HS-5 (cell line): ENCODE measurements around the gene POLR2L.

ENCODE experiments used
- DNase-seq: peaks from one replicate; pipeline ENCODE4 v3.0.0-alpha.2; 2012; ENCODE audit warnings: low read depth

POLR2L gene

DNA sequence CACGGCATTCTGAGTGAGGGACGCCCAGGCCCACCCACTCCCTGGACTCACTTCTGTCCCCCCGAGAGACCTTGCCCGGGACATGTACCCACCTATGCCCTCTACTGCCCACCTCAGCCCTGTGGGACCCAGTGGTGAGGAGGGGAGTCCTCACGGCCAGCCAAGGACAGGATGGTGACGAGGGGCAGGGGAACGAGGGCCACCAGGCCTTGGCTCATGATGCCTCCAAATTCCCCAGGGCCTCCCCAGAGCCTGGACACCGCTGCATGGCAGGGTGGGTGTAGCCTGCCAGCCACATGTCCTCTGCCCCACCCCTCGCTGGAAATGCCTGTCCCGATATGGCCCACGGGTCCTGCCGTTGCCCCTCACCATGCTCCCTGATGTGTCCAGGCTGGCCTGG is 26.5 kb upstream of the POLR2L start:
- DNase-seq = no peak

DNA sequence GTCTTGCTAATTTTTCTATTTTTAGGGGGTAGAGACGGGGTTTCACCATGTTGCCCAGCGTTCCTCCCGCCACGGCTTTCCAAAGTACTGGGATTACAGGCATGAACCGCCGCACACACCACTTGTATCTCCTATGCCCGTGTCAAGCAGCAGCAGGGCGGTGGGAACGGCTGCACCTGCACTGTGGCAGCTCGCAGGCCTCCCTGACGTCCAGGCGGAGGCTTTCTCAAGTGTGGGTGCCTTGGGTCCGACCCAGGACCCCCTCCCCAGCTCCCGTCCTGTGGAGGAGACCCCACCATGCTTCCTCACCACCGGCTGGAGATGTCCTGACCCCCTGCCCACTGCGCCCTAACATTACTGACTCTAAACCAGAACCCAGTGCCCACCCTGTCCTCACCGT is 26.1 kb upstream of the POLR2L start:
- DNase-seq = no peak

DNA sequence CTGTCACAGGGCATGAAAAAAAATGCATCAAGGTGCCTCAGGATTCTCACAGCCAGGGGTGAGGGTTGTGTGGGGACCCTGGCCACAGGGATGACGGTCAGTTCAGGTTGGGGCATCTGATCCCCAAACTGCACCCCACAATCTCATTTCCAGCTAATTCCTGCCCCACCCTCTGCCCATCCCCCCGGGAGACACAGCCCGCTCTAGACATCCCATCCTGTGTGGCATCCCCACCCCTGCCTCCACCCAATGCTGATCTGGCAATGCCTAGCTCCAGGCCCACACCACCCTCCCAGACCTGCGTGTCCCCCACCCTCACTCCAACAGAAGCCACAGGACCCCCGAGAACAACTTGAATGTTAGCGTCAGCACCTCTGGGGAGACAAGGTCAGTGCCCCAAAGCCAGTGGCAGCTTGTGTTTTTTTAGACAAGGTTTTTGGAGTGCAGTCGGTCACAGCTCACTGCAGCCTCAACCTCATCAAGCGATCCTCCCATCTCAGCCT is 25.6 kb upstream of the POLR2L start:
- DNase-seq = no peak

DNA sequence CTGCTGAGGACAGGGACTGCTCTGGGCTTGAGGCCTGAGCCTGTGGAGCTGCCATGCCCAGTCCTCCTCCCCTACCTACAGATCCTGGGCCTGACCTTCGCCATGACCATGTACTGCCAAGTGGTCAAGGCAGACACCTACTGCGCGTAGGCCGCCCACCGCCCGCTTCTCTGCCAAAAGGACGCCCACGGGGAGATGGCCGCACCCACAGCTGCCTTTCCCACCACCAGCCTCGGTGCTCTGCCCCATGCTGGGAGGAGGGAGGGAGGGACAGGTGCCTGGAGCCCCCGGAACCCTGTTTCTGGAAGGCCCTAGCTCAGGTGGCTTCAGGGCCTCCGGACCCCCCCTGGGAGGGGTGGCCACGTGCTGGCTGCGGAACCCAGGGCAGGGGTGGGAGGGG is 24.2 kb upstream of the POLR2L start:
- DNase-seq = no peak

DNA sequence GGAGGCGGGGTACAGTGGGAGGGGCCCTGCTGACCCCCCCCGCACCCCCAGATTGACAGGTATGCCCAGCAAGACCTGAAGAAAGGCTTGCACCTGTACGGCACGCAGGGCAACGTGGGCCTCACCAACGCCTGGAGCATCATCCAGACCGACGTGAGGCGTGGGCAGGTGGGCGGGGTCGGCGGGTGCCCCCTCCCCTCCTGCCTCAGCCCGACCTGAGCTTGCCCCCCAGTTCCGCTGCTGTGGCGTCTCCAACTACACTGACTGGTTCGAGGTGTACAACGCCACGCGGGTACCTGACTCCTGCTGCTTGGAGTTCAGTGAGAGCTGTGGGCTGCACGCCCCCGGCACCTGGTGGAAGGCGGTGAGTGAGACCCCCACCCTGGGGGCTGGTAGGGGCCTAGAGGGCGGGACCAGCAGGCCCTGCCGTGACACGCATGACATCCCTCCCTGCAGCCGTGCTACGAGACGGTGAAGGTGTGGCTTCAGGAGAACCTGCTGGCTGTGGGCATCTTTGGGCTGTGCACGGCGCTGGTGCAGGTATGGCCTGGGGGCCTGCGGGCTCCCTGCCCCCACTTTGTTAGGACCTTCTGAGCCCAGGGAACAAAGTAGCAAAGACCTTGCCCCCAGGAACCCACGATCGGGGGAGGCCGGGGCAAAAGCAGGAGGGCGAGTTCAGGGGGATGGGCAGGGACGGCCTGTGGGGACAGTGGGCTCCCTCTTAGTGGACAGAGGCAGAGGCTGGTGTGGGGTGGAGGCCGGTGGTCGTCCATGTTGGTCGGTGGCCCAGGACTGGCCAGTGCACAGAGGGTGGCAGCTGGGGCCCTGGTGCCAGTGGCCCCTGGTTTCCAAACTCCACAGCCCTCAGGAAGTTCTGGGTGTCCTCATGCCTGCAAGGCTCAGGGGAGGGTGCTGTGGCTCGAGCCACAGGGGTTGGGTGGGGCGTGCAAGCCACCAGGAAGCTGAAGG is 23.4 kb upstream of the POLR2L start:
- DNase-seq = no peak

DNA sequence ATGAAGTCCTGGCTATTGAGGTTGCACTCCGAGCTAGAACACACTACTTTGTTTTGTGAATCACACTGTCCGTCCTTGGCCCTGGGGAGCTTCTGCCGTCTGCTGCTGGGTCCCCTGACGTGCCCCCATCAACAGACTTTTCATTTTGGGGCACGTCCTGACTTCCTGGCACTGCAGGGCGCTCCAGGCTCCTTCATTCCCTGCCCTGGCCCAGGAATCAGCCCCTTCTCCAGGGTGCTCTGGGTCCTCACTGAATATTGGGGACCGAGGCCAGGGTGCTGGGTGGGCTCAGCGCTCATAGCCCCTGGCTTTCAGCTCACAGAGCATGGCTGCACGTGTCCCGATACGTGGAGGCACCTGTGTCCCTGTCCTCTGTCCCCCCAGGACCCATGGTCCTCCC is 22.6 kb upstream of the POLR2L start:
- no peak for DNase-seq

DNA sequence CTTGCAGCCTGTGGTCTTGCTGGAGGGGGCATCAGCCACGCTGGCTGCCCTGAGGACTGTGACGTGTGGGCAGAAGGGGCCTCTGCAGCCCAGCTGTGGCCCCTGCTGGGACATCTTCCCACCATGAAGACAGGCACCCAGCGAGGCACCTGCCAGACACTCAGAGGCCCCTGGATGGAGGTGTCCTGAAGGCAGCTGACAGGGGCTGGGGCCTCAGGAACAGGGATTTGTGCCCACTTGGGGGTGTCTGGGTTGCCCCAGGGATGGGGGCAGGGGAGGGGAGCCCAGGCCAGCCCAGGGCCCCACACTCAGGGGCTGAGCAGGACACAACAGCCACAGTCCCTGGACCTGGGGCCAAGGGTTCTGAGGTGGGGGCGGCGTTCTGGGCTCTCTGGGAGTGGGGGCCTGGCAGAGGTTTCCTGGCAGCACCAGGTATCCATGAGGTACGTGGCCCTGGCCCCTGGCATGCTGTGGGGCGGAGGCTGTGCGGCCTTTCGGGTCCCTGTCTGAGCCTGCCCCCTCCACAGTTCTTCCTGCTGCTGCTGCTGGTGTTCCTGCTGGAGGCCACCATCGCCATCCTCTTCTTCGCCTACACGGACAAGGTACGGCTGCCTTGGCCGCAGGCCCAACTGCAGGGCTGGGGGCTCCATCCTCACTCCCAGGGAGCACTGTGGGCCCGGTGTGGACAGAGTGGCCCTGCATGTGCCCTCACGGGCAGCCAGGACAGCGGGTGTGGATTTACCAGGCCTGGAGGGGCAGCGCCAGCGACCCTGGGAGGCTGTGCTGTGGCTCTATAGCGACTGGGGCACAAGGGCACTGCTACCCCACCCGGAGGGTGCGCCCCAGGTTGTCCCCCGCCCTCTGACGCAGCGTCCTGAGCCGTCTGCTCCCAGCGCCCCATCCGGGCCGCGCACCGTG is 21.8 kb upstream of the POLR2L start:
- DNase-seq = no peak

DNA sequence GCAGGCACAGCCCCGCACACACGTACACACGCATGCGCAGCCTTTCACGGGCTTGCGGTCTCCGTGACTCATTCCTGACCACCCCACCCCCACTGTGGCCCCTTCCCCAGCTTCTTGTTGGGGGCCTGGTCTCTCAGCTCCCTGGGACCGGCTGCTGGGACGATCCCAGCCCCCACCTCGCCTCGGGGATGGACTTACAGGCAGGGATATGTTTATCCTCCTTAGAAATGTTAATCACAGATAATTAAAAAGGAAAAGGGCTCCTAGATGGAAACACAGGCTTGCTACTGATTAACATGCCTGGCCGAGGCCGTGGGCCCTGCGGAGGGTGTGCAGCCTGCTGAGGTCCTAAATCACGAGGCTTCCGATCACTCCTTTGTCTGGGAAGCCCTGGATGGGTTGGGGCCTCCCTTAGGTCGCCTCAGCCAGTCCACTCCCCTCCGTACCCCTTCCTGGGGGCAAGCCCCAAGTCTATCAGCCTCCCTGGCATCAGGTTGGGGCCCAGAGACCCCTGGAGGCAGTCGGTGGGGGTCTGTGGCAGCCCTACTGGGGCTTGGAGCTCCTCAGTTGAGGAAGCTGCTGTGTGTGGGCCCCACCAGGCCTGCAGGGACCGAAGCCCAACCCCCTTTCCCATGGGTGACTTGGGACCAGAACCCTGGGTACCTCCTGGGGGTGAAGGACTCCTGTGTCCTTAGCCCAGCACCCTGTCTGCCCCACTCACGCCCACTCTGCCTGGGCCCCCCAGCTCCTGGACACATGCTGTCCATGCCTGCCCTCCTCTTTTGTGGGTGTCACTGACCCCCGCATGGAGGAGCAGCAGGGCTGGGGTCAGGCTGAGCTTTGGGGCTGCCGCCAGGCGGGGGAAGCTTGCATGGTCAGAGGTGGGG is 20.9 kb upstream of the POLR2L start:
- no peak for DNase-seq

DNA sequence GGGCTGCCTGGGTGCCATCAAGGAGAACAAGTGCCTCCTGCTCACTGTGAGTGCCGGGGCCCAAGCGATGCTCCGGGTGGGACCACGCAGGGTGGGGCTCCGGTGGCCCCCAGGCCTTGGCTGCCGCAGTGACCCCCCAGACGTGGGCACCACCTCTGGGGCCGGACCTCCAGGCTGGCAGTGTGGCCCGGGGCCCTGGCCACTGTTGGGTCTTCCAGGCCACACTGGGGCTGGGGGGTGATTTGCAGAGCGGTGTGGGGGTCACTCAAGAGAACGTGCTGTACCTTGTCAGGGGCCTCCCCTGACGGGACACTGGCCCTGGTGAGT is 20.3 kb upstream of the POLR2L start:
- DNase-seq = no peak

DNA sequence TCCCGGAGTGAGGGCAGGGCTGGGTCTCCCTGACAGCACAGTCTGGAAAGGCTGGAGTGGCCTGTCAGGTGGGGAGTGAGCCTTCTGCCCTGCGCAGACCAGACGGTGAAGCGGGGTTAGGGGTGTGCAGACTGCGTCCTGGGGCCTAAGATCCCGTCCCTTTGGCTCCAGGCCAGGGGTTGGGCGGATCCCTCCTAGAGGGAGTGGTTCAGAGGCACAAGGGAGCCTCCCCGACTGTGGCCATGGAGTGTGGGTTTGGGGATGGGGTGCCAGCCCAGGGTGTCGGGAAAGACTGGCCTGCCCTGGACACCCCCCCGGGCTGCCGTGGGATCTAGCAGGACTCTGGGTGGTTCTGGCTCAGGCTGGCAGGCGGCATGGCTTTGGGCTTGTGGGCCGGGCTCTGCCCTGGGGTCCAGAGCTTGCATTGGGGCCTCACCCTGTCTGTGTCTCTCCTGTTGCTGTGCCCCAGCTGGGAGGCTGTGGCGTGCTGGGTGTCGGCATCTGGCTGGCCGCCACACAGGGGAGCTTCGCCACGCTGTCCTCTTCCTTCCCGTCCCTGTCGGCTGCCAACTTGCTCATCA is 19.8 kb upstream of the POLR2L start:
- no peak for DNase-seq

DNA sequence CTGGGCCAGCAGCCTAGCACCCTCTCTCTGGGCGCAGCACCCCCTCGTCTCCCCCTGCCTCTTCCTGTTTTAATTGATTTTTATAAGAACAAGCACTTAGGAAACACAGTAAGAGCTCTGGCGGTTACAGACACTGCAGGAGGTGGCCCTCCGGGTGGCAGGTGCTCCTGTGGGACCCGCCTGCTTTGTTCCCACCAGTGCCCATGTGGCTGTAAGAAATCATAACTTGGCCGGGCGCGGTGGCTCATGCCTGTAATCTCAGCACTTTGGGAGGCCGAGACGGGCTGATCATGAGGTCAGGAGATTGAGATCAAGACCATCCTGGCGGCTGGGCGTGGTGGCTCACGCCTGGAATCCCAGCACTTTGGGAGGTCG is 18.8 kb upstream of the POLR2L start:
- DNase-seq = no peak

DNA sequence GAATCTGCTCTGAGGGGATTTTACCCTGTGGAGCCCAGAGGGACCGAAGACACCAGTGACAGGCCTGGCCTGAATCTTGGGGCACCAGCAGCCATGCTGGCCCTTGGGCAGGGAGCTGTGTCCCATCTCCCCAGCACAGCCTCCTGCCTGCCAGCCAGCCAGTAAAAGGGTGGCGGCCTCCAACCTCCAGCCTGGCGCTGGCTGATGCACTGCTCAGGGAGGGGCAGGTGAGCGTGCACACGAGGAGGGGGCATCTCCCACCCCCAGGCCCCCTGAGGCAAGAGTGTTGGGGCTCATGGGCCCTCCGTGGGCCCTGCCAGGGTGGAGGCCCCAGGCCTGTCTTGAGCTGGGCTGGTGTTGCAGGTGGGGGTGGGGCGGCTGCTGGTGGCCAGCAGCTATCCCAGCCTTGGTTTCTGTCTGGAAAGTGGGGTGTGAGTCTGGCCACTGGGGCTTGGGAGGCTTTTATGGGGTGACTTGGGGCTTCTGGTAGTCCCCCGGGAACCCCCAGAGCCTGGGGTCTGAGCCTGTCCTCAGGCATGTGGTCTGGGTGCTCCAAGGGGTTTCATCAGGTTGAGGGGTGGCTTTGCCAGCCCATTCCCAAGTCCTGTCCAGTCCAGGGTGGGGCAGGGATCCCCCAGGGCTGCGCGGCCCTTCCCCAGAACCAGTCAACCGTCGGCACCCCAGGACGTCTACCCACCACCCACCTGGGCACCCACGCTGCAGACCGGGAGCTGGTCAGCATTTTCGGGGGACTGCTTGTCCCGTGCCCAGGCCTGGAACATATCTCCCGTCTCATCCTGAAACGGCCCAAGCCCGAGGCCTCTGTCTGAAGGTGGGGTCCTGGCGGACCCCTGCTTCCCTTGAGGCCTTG is 18.1 kb upstream of the POLR2L start:
- no peak for DNase-seq

DNA sequence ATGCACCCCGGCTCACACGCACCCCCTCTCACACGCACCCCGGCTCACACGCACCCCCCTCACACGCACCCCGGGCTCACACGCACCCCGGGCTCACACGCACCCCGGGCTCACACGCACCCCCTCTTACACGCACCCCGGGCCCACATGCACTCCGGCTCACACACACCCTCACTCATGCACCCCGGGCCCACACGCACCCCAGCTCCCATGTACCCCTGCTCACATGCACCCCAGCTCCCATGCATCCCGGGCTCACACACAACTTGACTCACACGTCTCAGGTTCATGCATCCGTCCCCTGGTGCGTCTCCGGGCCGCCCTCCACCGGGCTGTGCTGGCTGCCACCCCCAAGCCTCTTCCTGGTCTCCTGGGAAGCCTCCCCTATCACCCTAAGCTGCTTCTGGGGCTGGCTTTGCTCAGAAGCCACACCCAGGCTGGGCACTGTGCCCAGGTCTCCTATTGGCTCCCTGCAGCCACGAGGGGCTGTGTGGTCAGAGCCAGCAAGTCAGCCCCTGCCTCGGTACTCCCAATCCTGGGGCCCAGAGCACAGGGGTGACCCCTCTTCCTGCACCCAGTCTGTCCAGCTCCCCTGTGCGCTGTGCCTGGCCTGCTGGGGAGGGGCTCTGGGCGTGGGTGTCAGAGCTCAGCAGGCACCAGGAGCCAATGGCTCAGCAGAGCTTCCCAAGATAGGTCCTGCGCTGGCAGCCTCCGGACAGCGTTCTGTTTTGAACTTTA is 17.2 kb upstream of the POLR2L start:
- no peak for DNase-seq

DNA sequence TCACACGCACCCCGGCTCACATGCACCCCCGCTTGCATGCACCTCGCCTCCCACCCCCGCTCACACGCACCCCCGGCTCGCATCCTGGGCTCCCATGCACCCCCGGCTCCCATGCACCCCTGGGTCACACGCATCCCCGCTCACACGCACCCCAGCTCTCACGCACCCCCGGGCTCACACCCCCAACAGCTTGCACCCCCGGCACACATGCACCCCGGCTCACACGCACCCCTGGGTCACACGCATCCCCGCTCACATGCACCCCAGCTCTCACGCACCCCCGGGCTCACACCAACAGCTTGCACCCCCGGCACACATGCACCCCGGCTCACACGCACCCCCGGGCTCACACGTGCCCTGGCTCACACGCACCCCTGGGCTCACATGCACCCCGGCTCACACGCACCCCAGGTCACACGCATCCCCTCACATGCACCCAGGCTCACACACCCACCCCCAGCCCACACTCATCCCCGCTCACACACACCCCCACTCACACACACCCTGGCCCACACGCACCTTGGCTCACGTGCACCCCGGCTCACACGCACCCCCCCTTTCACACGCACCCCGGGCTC is 16.5 kb upstream of the POLR2L start:
- DNase-seq = no peak

DNA sequence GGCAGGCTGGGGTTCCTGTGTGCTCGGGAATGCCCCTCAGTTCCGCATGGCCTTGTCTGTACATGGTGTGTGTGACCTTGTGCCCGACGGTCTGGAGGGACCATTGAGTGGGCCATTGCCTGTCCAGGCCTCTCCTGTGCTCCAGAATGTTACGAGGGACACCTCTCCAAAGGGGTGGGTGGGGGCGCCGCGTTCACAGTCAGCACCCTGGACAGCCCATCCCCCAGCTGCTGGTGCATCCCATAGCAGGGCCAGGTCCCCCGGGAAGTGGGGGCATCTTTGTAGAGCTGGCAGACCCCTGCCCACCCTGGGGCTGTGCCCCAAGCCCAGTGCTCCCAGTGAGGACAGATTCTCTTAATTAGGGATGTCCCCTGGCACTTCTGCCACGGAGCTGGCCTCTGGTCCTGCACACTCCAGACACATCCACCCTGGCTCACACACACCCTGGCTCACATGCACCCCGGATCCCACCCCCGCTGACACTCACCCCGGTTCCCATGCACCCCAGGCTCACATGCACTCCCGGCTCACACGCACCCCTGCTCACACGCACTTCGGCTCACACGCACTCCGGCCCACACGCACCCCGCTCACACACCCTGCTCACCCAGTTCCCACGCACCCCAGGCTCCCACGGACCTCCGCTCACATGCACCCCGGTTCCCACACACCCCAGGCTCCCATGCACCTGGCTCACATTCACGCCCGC is 15.9 kb upstream of the POLR2L start:
- no peak for DNase-seq

DNA sequence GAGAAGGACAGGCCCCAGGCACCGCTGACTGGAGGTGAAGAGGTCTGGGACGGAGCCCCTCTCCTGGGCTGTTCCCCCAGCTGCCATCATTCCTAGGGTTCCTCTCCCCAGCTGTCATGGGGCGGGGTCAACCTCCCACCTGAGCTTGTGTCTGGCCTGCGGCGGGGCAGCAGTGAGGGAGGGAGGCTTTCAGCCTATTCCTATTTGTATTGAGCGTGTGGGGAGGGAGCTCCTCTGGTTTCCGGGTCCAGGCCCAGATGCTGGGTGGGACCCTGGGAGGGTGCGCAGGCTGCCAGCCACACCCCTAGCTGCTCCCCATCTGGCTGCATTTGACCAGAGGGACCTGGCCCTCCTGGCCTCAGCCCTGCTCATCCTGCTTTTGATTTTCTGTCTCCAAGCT is 14.1 kb upstream of the POLR2L start:
- no peak for DNase-seq

DNA sequence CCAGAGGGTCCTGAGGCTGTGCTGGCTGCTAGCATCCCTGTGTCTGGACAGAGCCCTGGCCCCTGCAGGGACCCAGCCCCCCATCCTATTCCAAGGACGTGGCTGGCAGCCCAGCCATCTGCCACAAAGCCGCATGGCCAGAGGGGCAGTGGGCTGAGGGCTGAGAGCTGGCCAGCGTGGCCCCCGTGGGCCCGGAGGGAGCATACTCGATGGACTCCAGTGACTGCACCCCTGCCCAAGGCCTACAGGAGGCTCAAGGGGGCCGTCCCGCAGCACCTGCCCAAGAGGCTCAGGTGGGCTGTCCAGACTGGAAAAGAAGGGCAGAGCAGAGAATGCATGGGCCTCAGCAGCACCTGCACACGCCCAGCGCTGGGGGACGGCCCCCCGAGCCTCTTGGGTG is 13.5 kb upstream of the POLR2L start:
- no peak for DNase-seq

DNA sequence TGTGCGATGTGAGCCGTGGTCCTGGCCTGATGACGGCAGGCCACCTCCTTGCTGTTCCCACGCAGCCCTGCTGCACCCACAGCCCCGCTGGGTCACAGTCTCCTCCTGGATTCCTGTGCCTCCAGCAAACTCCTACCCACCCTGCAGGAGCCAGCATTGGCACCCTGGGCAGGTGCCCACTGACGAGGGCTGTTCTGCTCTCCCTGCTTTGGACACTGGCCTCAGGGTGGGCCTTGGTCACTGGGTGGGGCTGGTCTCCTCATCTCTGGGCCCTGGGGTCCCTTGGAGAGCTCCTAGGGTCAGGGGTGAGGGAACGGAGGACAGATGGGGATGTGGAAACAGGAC is 13.0 kb upstream of the POLR2L start:
- DNase-seq = no peak
